Measurements from ENCODE around the gene XCL1.

Gene XCL1

DNA sequence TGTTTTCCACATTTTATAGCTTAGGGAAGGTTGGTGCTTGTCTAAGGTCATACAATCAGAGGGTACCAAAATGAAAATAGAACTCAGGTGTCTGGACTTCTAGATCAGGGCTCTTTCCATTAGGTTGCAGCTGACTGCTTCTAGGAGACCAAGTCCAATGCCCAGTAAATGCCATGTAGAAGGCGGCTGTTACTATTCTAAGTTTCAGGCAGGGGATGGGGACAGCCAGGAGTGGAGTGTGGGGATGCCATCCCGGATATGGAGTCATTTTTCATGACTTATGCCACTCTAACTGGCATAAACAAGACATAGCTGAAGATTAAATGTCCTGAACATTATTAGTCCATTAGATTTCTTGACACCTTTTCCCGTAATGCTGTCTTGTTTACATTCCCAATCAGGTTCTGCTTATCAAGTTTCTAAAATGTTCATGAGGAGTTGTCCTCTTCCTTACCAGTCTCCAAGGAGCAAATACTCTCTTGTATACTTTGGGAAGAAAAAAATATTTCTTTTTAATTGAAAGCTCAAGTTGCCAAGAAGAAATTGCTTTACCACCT lies 31.5 kb downstream of the XCL1 start:
- DNase-seq: no peak

DNA sequence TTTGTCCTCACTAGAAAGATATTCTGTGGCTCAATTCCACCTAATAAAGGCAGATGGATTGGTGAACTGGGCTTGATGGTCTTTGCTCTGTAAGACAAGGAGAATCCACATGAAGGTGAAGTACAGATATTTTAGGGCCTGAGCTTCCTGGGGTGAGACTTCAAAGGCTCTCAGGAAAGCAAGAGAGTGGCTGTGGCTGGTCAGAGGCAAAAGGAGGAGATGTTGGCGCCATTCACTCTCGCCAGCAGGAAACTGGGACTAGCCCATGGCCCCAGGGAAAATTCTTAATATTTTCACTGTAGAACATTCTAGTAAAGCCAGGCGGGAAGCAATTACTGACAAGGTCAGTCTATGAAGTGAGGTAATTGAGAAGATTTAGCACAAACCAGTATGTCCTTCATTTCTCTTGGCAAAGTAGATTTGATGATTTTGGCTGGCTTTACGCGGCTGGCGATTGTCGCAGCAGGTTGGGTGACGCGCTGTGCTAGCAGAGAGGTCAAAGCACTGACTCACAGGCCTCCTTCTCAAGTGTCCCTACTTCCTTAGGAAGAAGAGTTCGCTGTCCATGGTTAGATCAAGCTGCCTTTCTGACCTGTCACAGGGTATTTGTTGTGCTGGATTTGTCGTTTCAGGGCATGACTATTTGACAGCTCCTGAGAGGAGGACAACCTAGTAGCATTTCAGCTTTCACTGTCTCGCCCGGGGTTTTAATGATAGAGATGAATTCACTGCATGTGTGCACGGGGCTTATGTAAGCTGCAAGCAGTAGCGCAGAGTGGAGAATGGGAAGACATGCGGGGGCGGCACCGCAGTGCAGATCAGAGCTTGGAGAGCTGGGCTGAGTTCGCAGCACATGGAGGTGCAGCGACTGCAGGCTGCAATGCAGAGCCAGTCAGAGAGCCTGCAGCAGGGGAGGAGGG lies 32.7 kb downstream of the XCL1 start:
- DNase-seq: no peak

DNA sequence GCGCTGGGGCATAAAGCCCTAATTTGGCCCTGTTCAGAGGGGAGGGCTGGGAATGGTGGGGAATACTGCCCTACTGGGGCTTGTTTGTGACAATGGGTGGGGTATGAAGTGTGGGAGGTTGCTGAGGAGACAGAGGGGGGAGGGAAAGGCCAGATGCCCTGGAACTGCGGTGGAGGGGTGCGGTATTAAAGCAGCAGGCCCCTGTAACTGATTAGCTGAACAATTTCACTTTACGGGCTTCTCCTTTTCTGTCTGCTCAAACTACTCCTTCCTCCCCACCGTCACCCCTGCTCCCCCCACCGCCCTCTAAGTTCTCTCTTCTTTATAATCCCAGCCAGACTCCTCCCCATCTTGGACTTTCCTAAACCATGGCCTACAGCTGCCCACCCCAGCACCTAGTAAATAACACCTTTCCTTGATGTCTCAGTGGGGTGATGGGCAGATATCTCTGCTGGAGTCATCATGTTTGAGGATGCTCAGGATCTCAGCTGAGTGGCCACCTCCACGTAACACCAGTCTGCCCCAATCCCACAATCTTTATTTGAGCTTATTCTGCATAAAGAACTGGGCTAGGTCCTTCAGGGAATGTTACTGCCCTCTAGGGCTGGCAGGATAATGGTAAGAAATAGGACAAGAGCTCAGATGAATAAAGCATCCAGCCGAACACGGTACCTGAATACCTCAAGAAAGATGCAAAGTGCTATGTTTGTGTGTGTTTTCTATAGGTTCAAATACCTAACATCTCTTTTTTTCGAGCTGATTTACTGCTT lies 33.5 kb downstream of the XCL1 start:
- no peak for DNase-seq

DNA sequence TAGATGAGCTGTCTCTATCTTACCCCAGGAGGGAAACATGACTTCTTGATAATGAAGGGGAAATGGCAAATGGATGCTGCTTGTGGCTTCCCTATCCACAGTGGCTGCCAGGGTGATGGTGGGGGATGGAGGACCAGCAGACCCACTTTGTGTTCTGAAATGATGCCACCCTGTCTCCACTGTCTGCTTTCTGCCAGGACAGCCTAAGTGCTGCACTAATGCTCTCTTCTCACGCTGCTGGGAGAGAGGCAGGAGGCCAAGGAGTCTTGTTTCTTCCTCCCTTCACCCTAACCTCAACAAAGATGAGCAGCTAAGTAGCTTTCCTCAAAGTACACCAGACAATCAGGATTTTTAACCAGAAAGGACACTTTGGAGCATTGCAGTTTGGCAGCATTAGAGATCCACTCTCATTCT lies 36.6 kb downstream of the XCL1 start:
- no peak for DNase-seq

DNA sequence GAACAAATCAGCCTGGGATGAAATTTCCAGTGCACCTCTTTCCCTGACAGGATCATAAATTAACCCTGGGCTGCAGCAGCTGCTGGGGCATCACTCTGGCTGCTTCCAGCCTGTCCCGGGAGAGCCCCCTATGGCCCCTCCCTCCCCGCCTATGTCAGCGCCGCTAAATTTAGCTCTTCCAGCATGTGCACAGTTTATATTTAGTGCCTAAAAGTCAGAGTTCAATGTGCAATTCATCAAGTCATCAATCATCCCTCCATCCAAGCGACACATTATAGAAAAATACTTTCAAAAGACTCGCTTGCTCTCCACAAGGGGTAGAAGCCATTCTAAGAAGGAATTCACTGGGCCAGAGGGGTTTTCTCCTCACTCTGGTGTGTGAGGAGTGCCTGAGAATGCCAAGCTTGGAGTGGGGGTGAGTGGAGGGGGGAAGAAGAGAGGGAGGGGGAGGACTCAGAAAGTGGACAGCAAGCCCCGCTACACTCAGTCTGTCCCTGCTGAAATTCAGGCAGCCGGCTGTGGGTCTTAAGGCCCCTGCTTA lies 37.4 kb downstream of the XCL1 start:
- no peak for DNase-seq

DNA sequence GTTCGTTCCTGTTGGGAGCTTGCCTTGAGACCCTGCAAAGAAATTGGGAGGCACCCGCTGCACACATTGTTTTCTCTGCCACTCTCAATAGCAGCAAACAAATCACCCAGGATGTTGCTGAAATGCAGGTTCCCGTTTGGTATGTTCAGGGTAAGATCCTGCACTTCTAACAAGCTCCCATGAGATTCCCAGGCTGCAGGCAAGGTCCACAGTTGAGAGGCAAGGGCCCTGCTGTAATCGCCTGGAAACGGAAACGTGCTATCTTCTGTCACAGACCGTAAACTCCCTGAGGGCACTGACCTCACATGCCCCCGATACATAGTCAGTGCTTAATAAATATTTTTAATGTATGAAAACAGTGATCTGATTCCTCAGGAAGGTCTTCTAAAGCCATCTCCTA lies 37.8 kb downstream of the XCL1 start:
- no peak for DNase-seq

DNA sequence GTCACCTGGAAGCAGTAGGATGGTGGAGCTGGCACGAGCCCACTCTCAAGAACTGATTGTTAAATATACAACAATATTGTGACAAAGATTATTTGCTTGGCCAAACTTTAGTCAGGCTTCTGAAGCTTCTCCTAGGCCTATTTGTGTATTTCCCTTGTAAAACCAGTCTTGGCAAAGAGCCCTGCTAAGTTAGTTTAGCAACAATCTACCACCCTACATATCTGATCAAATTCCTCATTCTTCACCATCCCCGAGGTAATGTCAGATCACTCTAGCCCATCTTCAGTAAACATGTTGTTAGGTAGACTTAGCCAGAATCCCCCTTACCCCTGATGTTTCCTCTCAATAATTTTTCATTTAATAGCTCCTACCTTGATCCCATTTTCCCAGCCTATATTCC lies 39.6 kb downstream of the XCL1 start:
- no peak for DNase-seq

DNA sequence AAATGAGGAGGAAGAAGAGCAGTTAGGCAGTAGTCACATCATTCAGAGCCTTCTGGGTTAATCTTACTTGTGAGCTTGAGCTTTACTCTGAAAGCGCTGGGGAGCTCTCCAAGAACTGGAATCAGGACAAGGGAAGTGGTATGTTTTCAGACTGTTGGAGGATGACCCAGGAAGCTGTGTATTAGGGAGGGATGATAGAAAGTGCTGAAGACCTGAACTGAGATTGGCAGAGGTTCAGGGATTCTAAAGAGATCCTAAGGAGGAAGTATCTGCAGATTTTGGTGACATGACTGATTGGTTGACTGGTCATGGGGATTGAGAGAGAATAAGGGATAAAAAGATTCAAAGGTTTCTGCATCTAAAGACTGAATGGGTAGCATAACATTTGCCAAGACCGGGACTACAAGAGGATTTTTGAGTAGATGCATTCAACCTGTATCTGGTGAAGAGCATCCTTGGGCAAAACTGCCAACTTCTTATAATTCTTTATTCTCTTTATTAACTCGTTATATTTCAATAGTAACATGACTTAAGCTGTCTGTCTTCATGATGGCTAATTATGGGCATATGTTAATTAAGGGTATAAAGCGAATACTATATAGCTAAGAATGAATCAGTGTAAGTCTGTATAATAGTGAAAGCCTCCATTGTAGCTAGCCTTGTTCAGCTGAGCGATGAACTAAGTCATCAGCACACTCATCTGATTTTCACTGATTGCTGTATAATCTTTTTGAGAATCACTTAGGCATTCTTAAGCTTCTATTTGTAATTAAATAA lies 41.8 kb downstream of the XCL1 start:
- no peak for DNase-seq

DNA sequence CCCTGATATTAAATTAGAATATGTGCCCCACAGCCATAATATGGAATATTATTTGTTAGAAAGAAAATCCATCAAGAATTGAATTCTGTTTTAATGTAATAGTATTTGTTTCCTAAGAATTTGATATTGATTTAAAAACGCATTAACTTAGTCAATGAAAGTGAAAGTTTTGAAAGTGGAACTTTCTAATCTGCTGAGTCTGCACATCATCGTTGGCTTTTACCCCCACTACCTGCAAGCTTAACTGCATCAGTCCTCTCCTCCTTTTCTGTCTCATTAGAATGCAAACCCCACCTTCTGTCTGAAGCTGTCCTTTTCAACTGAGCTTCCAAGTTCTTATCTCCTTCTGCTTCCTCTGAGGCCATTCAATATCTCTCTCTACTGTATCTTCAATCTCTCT lies 42.5 kb downstream of the XCL1 start:
- no peak for DNase-seq

- DNase-seq: no peak
Measured at GRCh38 chr1:168621356-168621755, 45.0 kb downstream of the XCL1 start.

DNA sequence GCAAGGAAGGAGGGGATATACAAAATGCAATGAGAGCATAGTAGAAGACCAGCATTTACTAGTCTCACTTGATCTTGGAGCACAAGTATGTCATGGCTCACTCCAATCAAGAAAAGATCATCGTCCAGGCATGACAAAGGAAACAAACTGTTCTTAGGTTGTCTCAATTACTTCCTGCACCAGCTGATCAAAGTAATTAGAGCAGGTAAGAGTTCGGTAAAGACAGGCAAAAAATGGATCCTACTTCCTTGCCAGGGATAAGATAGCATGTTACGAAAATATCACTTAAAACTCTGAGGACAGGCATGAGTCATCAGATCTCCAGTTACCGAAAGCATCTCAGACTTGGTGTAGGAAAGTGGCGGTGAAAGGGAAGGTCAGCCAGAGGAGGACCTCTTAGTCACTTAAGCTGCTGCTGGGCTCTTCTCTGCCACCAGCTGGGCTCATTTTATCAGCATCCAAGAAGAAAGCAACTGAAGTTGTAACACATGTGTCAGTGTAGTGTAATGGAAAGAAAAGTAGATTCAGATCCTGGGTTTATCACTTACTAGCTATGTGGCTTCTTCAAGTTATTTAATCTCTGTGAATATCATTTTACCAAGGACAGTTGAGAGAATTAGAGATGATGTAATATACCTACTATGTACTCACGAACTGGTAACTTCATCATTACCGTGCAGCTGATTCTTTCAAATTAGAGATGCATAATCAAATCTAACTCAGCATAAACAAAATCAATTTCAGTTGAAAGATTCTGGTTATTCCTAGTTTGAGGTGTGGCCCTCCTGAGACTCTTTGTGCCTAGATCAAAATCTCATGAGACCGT lies 46.8 kb downstream of the XCL1 start:
- DNase-seq: peak; percentile 15

- DNase-seq: no peak
Measured at GRCh38 chr1:168623831-168624230, 47.4 kb downstream of the XCL1 start.

DNA sequence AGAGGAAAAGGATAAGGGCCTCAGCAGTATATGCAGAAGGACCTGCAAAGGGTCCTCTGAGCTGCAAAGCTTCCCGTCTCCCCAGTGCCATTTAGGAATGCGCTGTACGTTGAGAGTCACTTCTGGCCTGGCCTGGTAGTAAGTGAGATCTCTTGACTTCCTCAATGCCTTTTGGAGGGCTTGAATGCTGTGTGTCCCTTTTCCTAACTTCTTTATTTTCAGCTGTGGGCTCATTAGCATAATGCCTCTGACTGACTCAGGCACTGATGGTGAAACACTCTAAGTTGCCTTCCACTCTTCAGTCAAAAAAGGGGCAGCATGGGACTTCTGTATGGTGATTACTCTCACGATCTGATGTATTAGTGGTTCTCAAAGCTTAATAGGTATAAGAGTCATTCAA lies 49.9 kb downstream of the XCL1 start:
- no peak for DNase-seq

GRCh38 chr1:168627370-168627769 lies 51.0 kb downstream of the XCL1 start:
- no peak for DNase-seq

GRCh38 chr1:168628807-168629206 lies 52.4 kb downstream of the XCL1 start:
- DNase-seq: no peak

DNA sequence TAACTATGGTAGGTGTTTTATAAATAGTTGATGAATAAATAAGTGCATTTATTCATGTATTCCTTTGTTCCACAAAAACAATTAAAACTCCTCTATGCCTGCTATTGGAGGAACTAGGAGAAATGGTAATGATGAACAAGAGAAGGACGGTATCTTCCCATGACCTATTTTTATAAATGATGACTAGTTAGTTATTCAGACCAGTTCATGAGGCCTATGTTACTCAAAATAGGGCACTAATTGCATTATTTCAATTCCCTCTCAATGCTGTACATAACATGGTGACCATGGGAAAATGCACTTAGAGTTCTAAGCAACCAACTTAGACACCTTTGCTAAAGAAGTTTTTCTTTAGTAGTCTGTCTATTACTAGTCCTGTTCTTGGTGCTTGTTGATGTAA lies 53.1 kb downstream of the XCL1 start:
- no peak for DNase-seq

All from DMS79 (cell line).